Thyroid gland (tissue), 4 donors: ENCODE measurements around the gene SYT3.
"Not testable (repeated sequence)": the region's sequence is repeated elsewhere in the genome, so short reads cannot be mapped to it uniquely, and the experiment has no call there.

Experiments
- CTCF ChIP-seq, 6 experiments: fragments of 200-600 bp in 3 of 6; fragments of 450-650 bp in 3 of 6; sonication (generic) in 3 of 6; IDR thresholded peaks; one replicate each; pipeline ENCODE4 v1.5.1; 2016 to 2019; ENCODE audit warnings: antibody characterized with exemption in 6 of 6, mild to moderate bottlenecking in 2 of 6, inconsistent platforms in 1 of 6, moderate library complexity in 1 of 6
- POLR2A ChIP-seq, 2 donors: fragments of 450-650 bp; IDR thresholded peaks; one replicate each; pipeline ENCODE4 v1.6.1; 2017; ENCODE audit warnings: antibody characterized with exemption in 2 of 2, mild to moderate bottlenecking in 2 of 2, moderate library complexity in 1 of 2

- TF ChIP-seq CTCF, POLR2A (IDR thresholded peaks at IDR 0.05): not testable (repeated sequence)
These were observed 35.2 kb downstream of the SYT3 start for GRCh38 chr19:50604264-50605073.
